ENCODE data around the gene USP4. TPM values are rescaled to one million over a fixed set of nuclear protein-coding genes. Genes with fewer than 3 reads are reported as not detected.

USP4 gene
- total RNA-seq, 1 donor from 2014 or later: 48.8 TPM

Small RNA genes within 50 kb of the gene (microRNA-seq; reads per million reads assigned to microRNA genes)
- gene MIR4271: not detected

Other genes starting within 250 kb of the USP4 start
- 115 and 123 TPM in 2 replicates for gene QRICH1, start 246.0 kb downstream of the USP4 start, total RNA-seq (ENCODE audit: low replicate concordance)
- gene QARS1, start 235.3 kb downstream of the USP4 start, total RNA-seq (ENCODE audit: low replicate concordance): 408 and 480 TPM in 2 replicates
- gene USP19, start 219.2 kb downstream of the USP4 start, total RNA-seq (ENCODE audit: low replicate concordance): 83.0 and 86.4 TPM in 2 replicates
- gene LAMB2, start 207.0 kb downstream of the USP4 start, total RNA-seq (ENCODE audit: low replicate concordance): 277 and 316 TPM in 2 replicates
- 27.4 and 28.5 TPM in 2 replicates for gene CCDC71, start 173.7 kb downstream of the USP4 start, total RNA-seq (ENCODE audit: low replicate concordance)
- 42.1 and 57.6 TPM in 2 replicates for gene KLHDC8B, start 168.5 kb downstream of the USP4 start, total RNA-seq (ENCODE audit: low replicate concordance)
- 5.6 and 10.7 TPM in 2 replicates for gene C3orf62, start 62.8 kb downstream of the USP4 start, total RNA-seq (ENCODE audit: low replicate concordance)
- 114 and 132 TPM in 2 replicates for gene GPX1, start 18.3 kb upstream of the USP4 start, total RNA-seq (ENCODE audit: low replicate concordance)
- 300 and 325 TPM in 2 replicates for gene RHOA, start 71.9 kb upstream of the USP4 start, total RNA-seq (ENCODE audit: low replicate concordance)
- gene TCTA, start 72.4 kb upstream of the USP4 start, total RNA-seq (ENCODE audit: low replicate concordance): 25.0 and 31.4 TPM in 2 replicates
- gene AMT, start 82.4 kb upstream of the USP4 start, total RNA-seq (ENCODE audit: low replicate concordance): 12.5 and 21.6 TPM in 2 replicates
- gene NICN1, start 89.3 kb upstream of the USP4 start, total RNA-seq (ENCODE audit: low replicate concordance): 16.2 and 27.1 TPM in 2 replicates
- gene DAG1, start 130.2 kb upstream of the USP4 start, total RNA-seq (ENCODE audit: low replicate concordance): 84.3 and 126 TPM in 2 replicates
- 3.9 and 4.0 TPM in 2 replicates for gene BSN, start 214.4 kb upstream of the USP4 start, total RNA-seq (ENCODE audit: low replicate concordance)

All from type B pancreatic cell (in vitro differentiated cells).